HG02571 (cell line): Measurements from ENCODE around the gene APMAP.
"Not testable (repeated sequence)": the region's sequence is repeated elsewhere in the genome, so short reads cannot be mapped to it uniquely, and the experiment has no call there.

ENCODE experiments used
- ATAC-seq: cut with Tn5 transposase; IDR thresholded peaks from one replicate; pipeline ENCODE4 v1.9.1; 2021; ENCODE audit warnings: mild to moderate bottlenecking, moderate library complexity; ENCODE audit not compliant: unreplicated experiment

The APMAP gene

GRCh38 chr20:25008388-25009217, 16.1 kb upstream of the APMAP start:
- ATAC-seq: no peak

- ATAC-seq: no peak
These were observed 15.1 kb upstream of the APMAP start for GRCh38 chr20:25007491-25008305.

- no peak for ATAC-seq
These were observed 14.0 kb upstream of the APMAP start for GRCh38 chr20:25006431-25007167.

GRCh38 chr20:25005661-25006060, 13.1 kb upstream of the APMAP start:
- no peak for ATAC-seq

- ATAC-seq: no peak
These were observed 12.7 kb upstream of the APMAP start for GRCh38 chr20:25005220-25005619.

- no peak for ATAC-seq
These were observed 10.5 kb upstream of the APMAP start for GRCh38 chr20:25003002-25003401.

GRCh38 chr20:25001323-25001722, 8.8 kb upstream of the APMAP start:
- ATAC-seq: not testable (repeated sequence)

GRCh38 chr20:25000268-25000801, 7.8 kb upstream of the APMAP start:
- ATAC-seq: no peak

- ATAC-seq: no peak
These were observed 7.0 kb upstream of the APMAP start for GRCh38 chr20:24999568-24999967.

GRCh38 chr20:24998631-24999445, 6.3 kb upstream of the APMAP start:
- ATAC-seq: no peak

- no peak for ATAC-seq
These were observed 5.6 kb upstream of the APMAP start for GRCh38 chr20:24998121-24998520.

- ATAC-seq: no peak
These were observed 4.2 kb upstream of the APMAP start for GRCh38 chr20:24996449-24997377.

- ATAC-seq: no peak
These were observed 3.3 kb upstream of the APMAP start for GRCh38 chr20:24995741-24996448.

GRCh38 chr20:24994470-24995368, 2.2 kb upstream of the APMAP start:
- no peak for ATAC-seq

GRCh38 chr20:24994186-24994465, 1.6 kb upstream of the APMAP start:
- ATAC-seq: no peak

GRCh38 chr20:24993337-24994185, 1.0 kb upstream of the APMAP start:
- no peak for ATAC-seq
